ENCODE measurements around the gene SALL4. TPM values are rescaled to one million over a fixed set of nuclear protein-coding genes. Genes with fewer than 3 reads are reported as not detected.

SALL4 gene
- total RNA-seq, 1 donor from 2014 or later, result 178 TPM

- Mint-ChIP-seq H3K27me3 (peaks cover 6% of the 10 kb centered on the region), H3K27ac (no peak overlapping the region), H3K9me3 (ENCODE audit: low read depth) (no peaks in the 10 kb centered on the region), H3K36me3 (ENCODE audit: insufficient read depth) (no peaks in the 10 kb centered on the region), H3K4me1 (ENCODE audit: low read depth) (peaks cover 9% of the 10 kb centered on the region), H3K4me3 (ENCODE audit: low read depth) (no peak overlapping the region)
- DNase-seq (ENCODE audit: low spot score, unreplicated experiment), result no peak
- TF ChIP-seq CTCF (IDR thresholded peaks at IDR 0.05; ENCODE audit: unreplicated experiment), result no peak
Observed at GRCh38 chr20:51833326-51833725, 31.0 kb upstream of the SALL4 start.

GRCh38 chr20:51832276-51832675 is 30.0 kb upstream of the SALL4 start:
- DNase-seq (ENCODE audit: low spot score, unreplicated experiment), result no peak
- Mint-ChIP-seq H3K27ac (no peak overlapping the region), H3K27me3 (peaks cover 7% of the 10 kb centered on the region), H3K4me3 (ENCODE audit: low read depth) (no peak overlapping the region), H3K9me3 (ENCODE audit: low read depth) (no peaks in the 10 kb centered on the region), H3K36me3 (ENCODE audit: insufficient read depth) (no peaks in the 10 kb centered on the region), H3K4me1 (ENCODE audit: low read depth) (peaks cover 6% of the 10 kb centered on the region)
- TF ChIP-seq CTCF (IDR thresholded peaks at IDR 0.05; ENCODE audit: unreplicated experiment), result no peak

GRCh38 chr20:51831866-51832265 is 29.5 kb upstream of the SALL4 start:
- Mint-ChIP-seq H3K27ac (no peak overlapping the region), H3K36me3 (ENCODE audit: insufficient read depth) (no peaks in the 10 kb centered on the region), H3K9me3 (ENCODE audit: low read depth) (no peaks in the 10 kb centered on the region), H3K4me3 (ENCODE audit: low read depth) (no peak overlapping the region), H3K27me3 (peaks cover 7% of the 10 kb centered on the region), H3K4me1 (ENCODE audit: low read depth) (peaks cover 6% of the 10 kb centered on the region)
- no peak for TF ChIP-seq CTCF (IDR thresholded peaks at IDR 0.05; ENCODE audit: unreplicated experiment)
- no peak for DNase-seq (ENCODE audit: low spot score, unreplicated experiment)

GRCh38 chr20:51830538-51830937 is 28.2 kb upstream of the SALL4 start:
- no peak overlapping the region for H3K27ac Mint-ChIP-seq
- H3K4me1 Mint-ChIP-seq (ENCODE audit: low read depth), result peaks cover 5% of the 10 kb centered on the region
- no peaks in the 10 kb centered on the region for H3K9me3 Mint-ChIP-seq (ENCODE audit: low read depth)
- no peaks in the 10 kb centered on the region for H3K36me3 Mint-ChIP-seq (ENCODE audit: insufficient read depth)
- DNase-seq (ENCODE audit: low spot score, unreplicated experiment), result no peak
- H3K4me3 Mint-ChIP-seq (ENCODE audit: low read depth), result no peak overlapping the region
- peaks cover 7% of the 10 kb centered on the region for H3K27me3 Mint-ChIP-seq
- no peak for TF ChIP-seq CTCF (IDR thresholded peaks at IDR 0.05; ENCODE audit: unreplicated experiment)

- DNase-seq (ENCODE audit: low spot score, unreplicated experiment), result no peak
- peaks cover 5% of the 10 kb centered on the region for H3K4me1 Mint-ChIP-seq (ENCODE audit: low read depth)
- no peak for TF ChIP-seq CTCF (IDR thresholded peaks at IDR 0.05; ENCODE audit: unreplicated experiment)
- peaks cover 4% of the 10 kb centered on the region for H3K27me3 Mint-ChIP-seq
- H3K36me3 Mint-ChIP-seq (ENCODE audit: insufficient read depth), result no peaks in the 10 kb centered on the region
- H3K9me3 Mint-ChIP-seq (ENCODE audit: low read depth), result no peaks in the 10 kb centered on the region
- H3K4me3 Mint-ChIP-seq (ENCODE audit: low read depth), result no peak overlapping the region
- no peak overlapping the region for H3K27ac Mint-ChIP-seq
Observed at GRCh38 chr20:51828762-51829161, 26.4 kb upstream of the SALL4 start.

Data from progenitor cell of endocrine pancreas (in vitro differentiated cells).